Stimulated activated naive CD8-positive, alpha-beta T cell treated with anti-CD3 and anti-CD28 coated beads, Interleukin-15, Interleukin-2, amounts not matched to agents 100 ng/mL and 50 ng/mL, for 24 hours (primary cell): ENCODE measurements around the gene TMPRSS9.

Source experiments
- H3K27ac Mint-ChIP-seq: one replicate; pipeline ENCODE4 v1.8.0; 2021; ENCODE audit warnings: mild to moderate bottlenecking, mixed read lengths
- H3K27me3 Mint-ChIP-seq: one replicate; pipeline ENCODE4 v1.8.0; 2021; ENCODE audit warnings: mixed read lengths
- H3K36me3 Mint-ChIP-seq: one replicate; pipeline ENCODE4 v1.8.0; 2021; ENCODE audit warnings: low read depth, mixed read lengths
- H3K4me1 Mint-ChIP-seq: one replicate; pipeline ENCODE4 v1.8.0; 2021; ENCODE audit warnings: low read depth, mixed read lengths
- H3K4me3 Mint-ChIP-seq: one replicate; pipeline ENCODE4 v1.8.0; 2021; ENCODE audit warnings: mild to moderate bottlenecking, mixed read lengths
- H3K9me3 Mint-ChIP-seq: one replicate; pipeline ENCODE4 v1.8.0; 2021; ENCODE audit warnings: mixed read lengths

The TMPRSS9 gene

DNA sequence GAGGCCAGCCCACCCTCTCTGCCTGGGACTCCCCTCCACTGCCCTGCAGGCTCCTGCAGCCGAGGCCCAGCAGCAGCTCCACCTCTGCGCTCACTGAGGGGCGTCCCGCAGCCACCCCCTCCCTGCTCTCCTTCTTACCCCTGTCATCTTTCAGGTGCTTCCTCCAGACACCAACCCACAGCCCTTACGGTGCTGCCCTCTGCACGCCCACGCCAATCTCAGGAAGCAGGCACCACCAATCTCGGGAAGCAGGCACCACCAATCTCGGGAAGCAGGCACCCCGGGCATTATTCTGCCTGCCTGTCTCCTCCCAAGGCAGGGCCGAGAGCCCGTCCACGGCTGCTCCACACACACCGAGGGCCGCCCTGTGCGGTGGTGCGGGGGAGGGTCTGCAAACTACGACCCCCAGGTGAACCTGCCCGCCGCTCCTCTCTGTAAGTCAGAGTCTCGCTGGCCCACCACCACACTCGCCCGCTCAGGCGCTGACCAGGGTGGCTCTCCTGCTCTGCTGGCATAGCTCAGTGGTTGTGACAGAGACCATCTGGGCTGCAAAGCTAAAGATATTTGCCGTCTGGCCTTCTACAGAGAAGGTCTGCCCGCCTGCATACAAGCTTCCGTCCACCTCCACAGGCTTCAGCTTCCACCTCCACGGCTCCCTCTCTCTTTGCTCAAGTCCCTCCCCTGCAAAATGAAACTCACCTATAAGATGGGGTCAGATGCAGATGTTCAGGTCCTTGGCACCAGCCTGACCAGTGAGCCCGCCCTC is 34.6 kb upstream of the TMPRSS9 start:
- Mint-ChIP-seq H3K4me1 (peaks cover 53% of the 10 kb centered on the region), H3K4me3 (peak overlapping the region; percentile 51), H3K27ac (peak overlapping the region; percentile 1), H3K27me3 (no peaks in the 10 kb centered on the region), H3K36me3 (peaks cover 25% of the 10 kb centered on the region), H3K9me3 (no peaks in the 10 kb centered on the region)

DNA sequence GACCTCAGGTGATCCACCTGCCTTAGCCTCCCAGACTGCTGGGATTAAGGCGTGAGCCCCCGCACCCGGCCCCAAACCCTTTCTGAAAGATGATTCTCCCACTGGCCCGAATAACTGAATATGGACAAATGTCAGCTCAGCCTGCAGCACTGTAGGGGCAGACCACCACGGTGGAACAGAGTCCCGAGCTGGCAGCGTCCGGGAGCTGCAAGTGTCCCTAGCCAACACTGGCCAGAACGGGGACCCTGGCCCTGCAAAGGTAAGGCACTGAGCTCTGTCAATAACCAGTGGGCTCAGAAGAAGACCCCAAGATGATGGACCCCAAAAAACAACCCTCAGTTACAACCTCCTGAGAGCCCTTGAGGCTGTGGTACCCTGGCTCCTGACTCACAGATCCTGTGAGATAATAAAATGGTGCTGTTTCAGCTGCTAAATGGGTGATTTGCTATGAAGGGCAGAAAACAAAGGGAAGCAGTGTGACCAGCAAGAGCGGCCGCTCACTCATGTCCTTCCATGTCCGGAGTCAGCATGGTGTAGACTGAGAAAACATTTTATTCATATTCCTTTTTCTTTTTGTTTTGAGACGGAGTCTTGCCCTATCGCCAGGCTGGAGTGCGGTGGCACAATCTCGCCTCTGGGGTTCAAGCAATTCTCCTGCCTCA is 33.2 kb upstream of the TMPRSS9 start:
- peaks cover 67% of the 10 kb centered on the region for H3K4me1 Mint-ChIP-seq
- peak overlapping the region; percentile 100 for H3K27ac Mint-ChIP-seq
- H3K4me3 Mint-ChIP-seq, result peak overlapping the region; percentile 100

GRCh38 chr19:2327773-2328400 is 32.2 kb upstream of the TMPRSS9 start:
- peaks cover 25% of the 10 kb centered on the region for H3K36me3 Mint-ChIP-seq
- H3K4me3 Mint-ChIP-seq, result peak overlapping the region; percentile 100
- no peaks in the 10 kb centered on the region for H3K27me3 Mint-ChIP-seq
- H3K4me1 Mint-ChIP-seq, result peaks cover 76% of the 10 kb centered on the region
- H3K27ac Mint-ChIP-seq, result peak overlapping the region; percentile 100
- H3K9me3 Mint-ChIP-seq, result no peaks in the 10 kb centered on the region

More for the DNA sequence above, 33.2 kb upstream of the TMPRSS9 start:
- H3K9me3 Mint-ChIP-seq, result no peaks in the 10 kb centered on the region
- H3K36me3 Mint-ChIP-seq, result peaks cover 25% of the 10 kb centered on the region
- no peaks in the 10 kb centered on the region for H3K27me3 Mint-ChIP-seq

GRCh38 chr19:2328401-2329148 is 31.5 kb upstream of the TMPRSS9 start, which contains the start of the genes LSM7 and SPPL2B:
TSS of gene LSM7 (minus strand) at chr19:2328586. CDS start at chr19:2328566, 20 bp downstream.
TSS of gene SPPL2B (plus strand) at chr19:2328684. CDS start at chr19:2328710, 26 bp downstream.
- Mint-ChIP-seq H3K9me3 (no peaks in the 10 kb centered on the region), H3K27ac (peak within 1 kb of the TSS; percentile 100), H3K36me3 (peaks cover 25% of the 10 kb centered on the region), H3K4me3 (peak within 1 kb of the TSS; percentile 100), H3K4me1 (peaks cover 80% of the 10 kb centered on the region), H3K27me3 (no peaks in the 10 kb centered on the region)

DNA sequence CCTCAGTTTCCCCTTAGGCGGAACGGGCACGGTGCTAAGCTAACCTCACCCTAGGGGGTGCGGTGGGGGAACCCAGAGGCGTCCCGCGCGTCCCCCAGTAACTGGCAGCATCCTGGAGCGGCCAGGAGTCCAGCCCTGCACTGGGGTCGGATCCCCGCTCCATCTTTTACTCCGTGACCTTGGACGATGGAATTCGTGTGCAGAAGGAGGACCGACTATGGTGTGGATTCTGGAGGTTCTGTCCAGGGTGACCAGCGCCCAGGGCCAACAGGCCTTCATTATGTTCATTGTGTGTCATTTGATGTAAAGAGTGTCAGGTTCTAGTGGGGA is 31.0 kb upstream of the TMPRSS9 start:
- H3K27me3 Mint-ChIP-seq, result no peaks in the 10 kb centered on the region
- H3K4me3 Mint-ChIP-seq, result peak overlapping the region; percentile 100
- no peaks in the 10 kb centered on the region for H3K9me3 Mint-ChIP-seq
- H3K27ac Mint-ChIP-seq, result peak overlapping the region; percentile 90
- H3K4me1 Mint-ChIP-seq, result peaks cover 85% of the 10 kb centered on the region
- H3K36me3 Mint-ChIP-seq, result peaks cover 25% of the 10 kb centered on the region

DNA sequence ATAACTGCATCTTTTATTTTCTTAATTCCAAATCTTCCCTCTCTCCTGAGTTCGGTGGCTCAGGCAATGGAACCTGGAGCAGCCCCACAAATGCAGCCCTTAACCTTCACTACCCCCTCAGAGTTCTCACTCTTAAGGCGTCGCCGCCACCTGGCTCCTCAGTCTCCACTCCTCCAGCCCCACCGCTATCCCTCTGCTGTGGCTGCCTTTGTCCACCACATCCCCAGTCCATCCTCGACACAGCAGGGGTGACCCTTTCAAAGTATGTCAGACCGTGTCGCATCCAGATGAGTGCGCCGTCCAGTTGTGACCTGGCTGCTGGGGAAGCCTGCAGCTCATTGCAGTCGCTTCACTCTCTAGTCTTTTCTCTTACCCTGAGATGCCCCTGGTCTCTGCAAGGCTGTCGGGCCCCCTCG is 30.6 kb upstream of the TMPRSS9 start:
- Mint-ChIP-seq H3K27ac (peak overlapping the region; percentile 90), H3K27me3 (no peaks in the 10 kb centered on the region), H3K36me3 (peaks cover 24% of the 10 kb centered on the region), H3K9me3 (no peaks in the 10 kb centered on the region), H3K4me3 (peak overlapping the region; percentile 100), H3K4me1 (peaks cover 81% of the 10 kb centered on the region)

DNA sequence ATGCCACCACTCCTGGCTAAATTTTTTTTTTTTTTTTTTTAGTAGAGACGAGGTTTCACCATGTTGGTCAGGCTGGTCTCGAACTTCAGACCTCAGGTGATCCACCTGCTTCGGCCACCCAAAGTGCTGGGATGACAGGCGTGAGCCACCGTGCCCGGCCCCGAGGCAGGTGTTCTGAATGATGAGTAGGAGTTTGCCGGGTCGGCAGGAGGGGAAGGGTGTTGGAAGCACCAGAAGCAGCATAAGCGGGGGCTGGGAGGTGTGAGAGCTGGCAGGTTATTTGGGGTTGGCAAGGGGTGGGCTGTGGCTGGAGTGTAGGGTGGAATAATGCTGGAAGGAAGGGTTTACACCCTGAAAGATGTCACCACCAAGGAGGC is 29.8 kb upstream of the TMPRSS9 start:
- Mint-ChIP-seq H3K4me3 (peak overlapping the region; percentile 5), H3K9me3 (no peaks in the 10 kb centered on the region), H3K27ac (peak overlapping the region; percentile 21), H3K27me3 (no peaks in the 10 kb centered on the region), H3K36me3 (peaks cover 20% of the 10 kb centered on the region), H3K4me1 (peaks cover 76% of the 10 kb centered on the region)

DNA sequence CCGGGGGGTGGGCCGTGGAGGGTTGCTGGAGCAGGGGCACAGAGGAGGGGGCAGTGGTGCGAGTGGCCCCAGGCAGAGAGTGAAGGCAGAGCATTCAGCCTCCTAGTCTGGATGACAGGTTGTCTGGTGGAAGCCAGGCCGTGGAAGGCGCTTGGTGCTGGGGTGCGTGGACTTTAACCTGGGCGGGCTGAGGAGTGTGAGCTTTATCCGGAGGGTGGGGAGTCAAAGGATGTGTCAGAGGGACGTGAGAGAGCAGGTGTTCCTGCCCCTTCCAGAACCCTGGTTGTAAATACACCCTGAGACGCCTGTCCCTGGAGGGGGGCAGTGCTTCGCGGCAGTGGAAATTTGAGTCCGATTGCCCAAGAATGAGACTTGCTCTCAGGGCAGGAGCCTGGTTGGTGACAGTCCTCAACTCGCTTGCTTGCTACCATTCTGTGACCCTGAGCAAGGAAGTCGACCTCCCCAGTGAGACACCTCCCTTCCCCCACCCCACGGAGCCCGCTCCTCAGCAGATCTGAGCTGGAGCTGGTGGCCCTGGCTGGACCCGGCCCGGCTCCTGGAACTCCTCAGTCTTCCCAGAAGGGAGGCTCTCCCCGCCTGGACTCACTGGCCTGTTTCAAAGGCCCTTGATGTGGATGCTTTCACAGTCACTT is 29.3 kb upstream of the TMPRSS9 start:
- peaks cover 22% of the 10 kb centered on the region for H3K36me3 Mint-ChIP-seq
- peaks cover 2% of the 10 kb centered on the region for H3K9me3 Mint-ChIP-seq
- H3K27me3 Mint-ChIP-seq, result no peaks in the 10 kb centered on the region
- H3K27ac Mint-ChIP-seq, result peak overlapping the region; percentile 90
- peaks cover 73% of the 10 kb centered on the region for H3K4me1 Mint-ChIP-seq
- H3K4me3 Mint-ChIP-seq, result peak overlapping the region; percentile 5

DNA sequence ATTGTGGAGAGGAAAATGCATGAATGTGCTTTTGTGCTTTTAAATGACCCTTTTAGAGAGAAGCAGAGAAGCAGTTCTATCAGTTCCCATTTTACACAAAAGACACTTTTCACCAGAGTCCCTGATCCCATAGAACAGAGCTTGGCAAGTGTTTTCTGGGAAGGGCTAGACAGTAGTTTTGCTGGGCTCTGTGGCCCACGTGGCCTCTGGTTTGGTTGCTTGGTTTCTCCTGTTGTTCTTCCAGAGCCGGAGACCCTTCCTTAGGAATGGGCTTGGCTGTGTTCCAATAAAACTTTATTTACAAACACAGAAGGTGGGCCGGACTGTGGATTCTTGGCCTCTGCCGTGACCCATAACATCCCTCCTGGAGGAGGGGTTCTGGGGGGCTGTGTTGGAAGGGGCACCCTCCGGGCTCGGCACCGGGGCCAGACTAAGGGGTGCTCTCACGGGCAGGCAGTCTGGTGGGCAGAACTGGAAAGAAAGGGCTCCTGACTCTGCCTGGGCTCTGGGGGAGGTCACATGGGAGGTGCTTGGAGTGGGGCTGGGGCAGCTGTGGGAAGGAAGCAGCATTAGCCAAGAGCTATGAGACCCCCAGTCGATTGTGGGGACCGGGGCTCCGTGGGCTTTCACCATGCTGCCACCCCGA is 28.3 kb upstream of the TMPRSS9 start:
- H3K27me3 Mint-ChIP-seq, result no peaks in the 10 kb centered on the region
- peaks cover 22% of the 10 kb centered on the region for H3K36me3 Mint-ChIP-seq
- H3K4me3 Mint-ChIP-seq, result peak overlapping the region; percentile 32
- H3K27ac Mint-ChIP-seq, result peak overlapping the region; percentile 90
- H3K4me1 Mint-ChIP-seq, result peaks cover 71% of the 10 kb centered on the region
- peaks cover 9% of the 10 kb centered on the region for H3K9me3 Mint-ChIP-seq

DNA sequence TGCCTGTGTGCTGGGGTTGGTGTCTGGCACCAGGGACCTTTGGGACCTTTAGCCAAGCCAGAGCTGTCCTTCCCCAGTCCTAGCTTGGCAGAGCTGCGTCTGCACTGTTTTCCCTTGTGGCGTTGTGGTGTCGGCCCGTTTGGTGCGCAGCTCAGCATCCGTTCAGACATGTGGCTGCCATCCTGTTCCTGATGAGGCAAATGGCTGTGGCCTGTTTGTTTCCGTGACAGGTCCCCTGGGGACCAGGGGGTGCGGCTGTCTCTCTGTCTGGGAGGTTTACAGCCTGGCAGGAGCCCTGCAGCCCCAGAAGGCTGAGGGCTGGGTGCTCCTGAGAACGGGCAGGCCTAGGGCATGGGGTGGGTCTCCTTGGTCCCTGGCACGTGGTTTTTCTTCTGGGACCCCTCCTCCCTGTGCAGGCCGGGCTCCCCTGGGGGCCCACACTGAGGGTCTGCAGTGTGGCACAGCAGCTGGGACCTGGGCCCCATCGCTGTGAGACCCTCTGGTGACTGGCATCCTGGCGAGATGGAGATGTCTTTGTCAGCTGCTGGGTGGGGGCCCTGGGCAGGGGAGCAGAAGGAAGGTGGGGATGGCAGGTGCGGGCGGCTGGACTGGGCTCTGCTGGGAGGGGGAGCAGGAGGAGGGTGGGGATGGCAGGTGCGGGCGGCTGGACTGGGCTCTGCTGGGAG is 27.6 kb upstream of the TMPRSS9 start:
- H3K36me3 Mint-ChIP-seq, result peaks cover 18% of the 10 kb centered on the region
- H3K4me1 Mint-ChIP-seq, result peaks cover 64% of the 10 kb centered on the region
- H3K9me3 Mint-ChIP-seq, result peaks cover 9% of the 10 kb centered on the region
- H3K4me3 Mint-ChIP-seq, result peak overlapping the region; percentile 67
- peak overlapping the region; percentile 90 for H3K27ac Mint-ChIP-seq
- no peaks in the 10 kb centered on the region for H3K27me3 Mint-ChIP-seq

GRCh38 chr19:2333027-2333806 is 26.8 kb upstream of the TMPRSS9 start:
- H3K27ac Mint-ChIP-seq, result peak overlapping the region; percentile 65
- H3K4me3 Mint-ChIP-seq, result peak overlapping the region; percentile 43

GRCh38 chr19:2333807-2334211 is 26.3 kb upstream of the TMPRSS9 start:
- H3K9me3 Mint-ChIP-seq, result peaks cover 9% of the 10 kb centered on the region
- H3K4me3 Mint-ChIP-seq, result peak overlapping the region; percentile 43
- no peaks in the 10 kb centered on the region for H3K27me3 Mint-ChIP-seq
- H3K27ac Mint-ChIP-seq, result peak overlapping the region; percentile 65
- peaks cover 56% of the 10 kb centered on the region for H3K4me1 Mint-ChIP-seq
- peaks cover 10% of the 10 kb centered on the region for H3K36me3 Mint-ChIP-seq

More at GRCh38 chr19:2333027-2333806, 26.8 kb upstream of the TMPRSS9 start:
- H3K36me3 Mint-ChIP-seq, result peaks cover 13% of the 10 kb centered on the region
- peaks cover 9% of the 10 kb centered on the region for H3K9me3 Mint-ChIP-seq
- H3K27me3 Mint-ChIP-seq, result no peaks in the 10 kb centered on the region
- H3K4me1 Mint-ChIP-seq, result peaks cover 59% of the 10 kb centered on the region

DNA sequence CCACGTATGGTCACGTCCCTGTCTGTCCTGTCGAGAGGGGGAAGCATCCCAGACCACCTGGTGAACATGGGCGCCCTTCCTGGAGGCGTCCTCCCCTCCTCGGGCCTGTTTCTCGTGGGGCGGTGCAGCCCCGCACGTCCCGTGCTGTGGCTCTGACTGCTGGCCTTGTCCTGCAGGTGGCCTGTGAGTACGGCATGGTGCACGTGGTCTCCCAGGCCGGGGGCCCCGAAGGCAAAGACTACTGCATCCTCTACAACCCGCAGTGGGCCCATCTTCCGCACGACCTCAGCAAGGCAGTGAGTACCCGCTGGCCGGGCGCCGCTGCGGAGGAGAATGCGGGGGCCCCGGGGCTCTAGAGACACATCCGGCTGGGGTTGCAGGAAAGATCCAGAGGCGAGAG is 25.6 kb upstream of the TMPRSS9 start:
- Mint-ChIP-seq H3K4me3 (no peak overlapping the region), H3K27ac (no peak overlapping the region), H3K36me3 (peaks cover 10% of the 10 kb centered on the region), H3K27me3 (no peaks in the 10 kb centered on the region), H3K4me1 (peaks cover 52% of the 10 kb centered on the region), H3K9me3 (peaks cover 9% of the 10 kb centered on the region)
